HG02970 (cell line): ENCODE data around the gene UQCC2.
A peak's percentile ranks its signal among the peaks of the same experiment; 100 is the strongest.

Experiments
- ATAC-seq: cut with Tn5 transposase; IDR thresholded peaks from one replicate; pipeline ENCODE4 v1.9.1; 2021; ENCODE audit warnings: mild to moderate bottlenecking, moderate library complexity, moderate number of reproducible peaks; ENCODE audit not compliant: unreplicated experiment, low FRiP score

Gene UQCC2

GRCh38 chr6:33711140-33712129, at the start of gene UQCC2:
UQCC2 (minus strand) TSS chr6:33711700; CDS start chr6:33711686, 14 bp downstream.
- peak; percentile 92 for ATAC-seq

GRCh38 chr6:33759887-33760629, 48.6 kb upstream of the UQCC2 start:
- ATAC-seq, result no peak

- ATAC-seq, result no peak
Measured at GRCh38 chr6:33758815-33759216, 47.3 kb upstream of the UQCC2 start.

DNA sequence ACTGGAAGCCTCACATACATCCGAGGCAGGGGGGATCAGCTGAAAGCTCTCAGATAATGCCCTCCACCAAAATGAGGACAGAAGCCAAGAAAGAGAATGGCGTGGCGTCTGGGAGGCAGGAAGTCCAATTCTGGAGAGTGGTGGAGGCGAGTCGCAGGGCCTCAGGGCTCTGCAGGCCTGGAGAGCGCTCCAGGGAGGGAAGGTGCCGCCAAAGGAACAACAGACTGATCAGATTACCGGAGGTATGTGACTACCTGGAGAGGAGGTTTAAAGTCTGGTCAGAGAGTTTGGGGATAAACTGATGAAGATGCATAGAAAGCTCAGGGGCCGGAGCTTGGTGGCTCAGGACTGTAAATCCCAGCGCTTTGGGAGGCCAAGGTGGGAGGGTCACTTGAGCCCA, 46.4 kb upstream of the UQCC2 start:
- no peak for ATAC-seq

- no peak for ATAC-seq
Measured at GRCh38 chr6:33757113-33757512, 45.6 kb upstream of the UQCC2 start.

DNA sequence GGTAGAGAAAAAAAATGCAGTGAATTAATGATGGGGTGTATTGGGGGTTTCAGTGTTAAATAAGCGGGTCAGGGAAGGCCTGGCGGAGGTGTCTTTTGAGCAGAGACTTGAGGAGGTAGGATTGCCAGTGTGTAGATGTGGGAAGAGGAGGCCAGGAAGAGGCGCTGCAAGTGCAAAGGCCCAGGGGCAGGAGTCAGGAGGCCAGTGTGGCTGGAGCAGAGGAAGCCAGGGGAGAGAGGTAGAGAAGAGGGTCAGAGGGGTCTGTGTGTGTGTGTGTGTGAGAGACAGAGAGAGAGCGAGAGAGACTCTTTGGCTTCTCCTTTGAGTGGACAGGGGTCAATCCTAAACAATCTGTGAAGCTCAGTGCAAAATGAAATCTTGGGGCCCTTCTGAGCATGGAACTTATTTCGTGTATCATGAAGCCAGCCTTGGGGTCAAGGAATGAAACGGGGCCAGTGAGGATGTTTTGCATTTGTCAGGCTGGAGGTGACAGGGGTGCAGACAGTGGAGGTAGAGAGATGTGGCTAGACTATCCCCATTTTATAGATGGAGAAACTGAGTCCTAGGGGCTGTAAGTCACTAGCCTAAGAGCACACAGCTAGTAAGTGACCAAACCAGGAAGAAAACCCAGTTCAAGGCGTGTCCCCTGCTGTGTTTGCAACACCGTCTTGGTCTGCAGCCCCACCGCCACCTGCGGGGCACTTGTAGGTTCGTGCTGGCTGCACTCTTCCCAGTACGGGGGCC, 44.9 kb upstream of the UQCC2 start:
- ATAC-seq, result no peak

DNA sequence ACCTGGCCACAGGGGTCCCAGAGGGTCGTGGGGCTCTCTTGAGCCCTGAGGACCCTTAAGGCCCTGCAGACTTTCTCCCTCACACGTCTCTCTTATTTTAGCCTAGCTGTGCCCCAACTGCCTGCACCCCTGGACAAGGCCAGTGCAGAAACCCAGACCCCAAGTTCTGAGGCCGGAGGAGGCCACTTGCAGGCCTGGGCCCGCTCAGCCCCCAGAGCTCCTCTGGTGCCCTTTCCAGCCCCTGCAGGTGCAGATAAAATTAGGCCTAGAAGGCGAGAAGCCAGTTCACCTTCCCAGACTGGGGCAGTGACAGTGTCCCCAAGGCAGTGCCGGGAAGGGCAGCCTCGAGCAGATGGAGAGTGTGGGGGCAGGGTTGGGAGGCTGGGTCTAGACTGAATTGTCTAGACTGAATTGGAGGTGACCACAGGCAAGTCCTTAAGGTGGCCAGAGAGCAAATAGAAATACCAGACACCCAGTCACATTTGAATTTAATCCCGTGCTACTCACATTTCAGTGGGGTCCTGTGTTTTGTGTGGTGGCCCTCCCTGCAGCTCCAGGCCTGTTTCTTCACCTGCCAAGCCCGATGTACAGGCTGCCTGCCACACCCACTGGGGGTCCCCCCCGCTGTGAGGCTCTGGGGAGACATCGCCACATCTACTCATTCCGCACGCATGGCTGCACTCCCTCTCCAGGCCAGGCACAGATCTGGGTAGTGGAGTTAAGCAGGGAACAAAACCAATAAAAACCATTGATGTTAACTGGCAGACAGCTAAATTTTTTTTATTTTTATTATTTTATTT, 43.8 kb upstream of the UQCC2 start:
- ATAC-seq, result no peak

- no peak for ATAC-seq
Measured at GRCh38 chr6:33754222-33754621, 42.7 kb upstream of the UQCC2 start.

DNA sequence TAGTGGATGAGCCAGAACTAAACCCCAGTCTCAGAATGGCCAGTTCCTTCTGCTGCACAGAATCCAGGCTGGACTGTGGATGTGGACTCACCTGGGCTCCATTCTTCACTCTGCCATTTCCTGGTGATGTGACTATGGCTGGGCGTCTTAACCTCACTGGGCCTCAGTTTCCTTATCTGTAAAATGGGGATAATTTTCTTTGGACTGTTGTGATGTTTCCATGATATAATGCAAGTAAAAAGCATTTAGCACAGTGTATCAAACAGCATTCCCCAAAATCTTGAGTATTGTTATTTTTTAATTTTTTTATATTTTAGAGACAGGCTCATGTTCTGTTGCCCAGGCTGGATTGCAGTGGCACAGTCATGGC, 41.1 kb upstream of the UQCC2 start:
- no peak for ATAC-seq

DNA sequence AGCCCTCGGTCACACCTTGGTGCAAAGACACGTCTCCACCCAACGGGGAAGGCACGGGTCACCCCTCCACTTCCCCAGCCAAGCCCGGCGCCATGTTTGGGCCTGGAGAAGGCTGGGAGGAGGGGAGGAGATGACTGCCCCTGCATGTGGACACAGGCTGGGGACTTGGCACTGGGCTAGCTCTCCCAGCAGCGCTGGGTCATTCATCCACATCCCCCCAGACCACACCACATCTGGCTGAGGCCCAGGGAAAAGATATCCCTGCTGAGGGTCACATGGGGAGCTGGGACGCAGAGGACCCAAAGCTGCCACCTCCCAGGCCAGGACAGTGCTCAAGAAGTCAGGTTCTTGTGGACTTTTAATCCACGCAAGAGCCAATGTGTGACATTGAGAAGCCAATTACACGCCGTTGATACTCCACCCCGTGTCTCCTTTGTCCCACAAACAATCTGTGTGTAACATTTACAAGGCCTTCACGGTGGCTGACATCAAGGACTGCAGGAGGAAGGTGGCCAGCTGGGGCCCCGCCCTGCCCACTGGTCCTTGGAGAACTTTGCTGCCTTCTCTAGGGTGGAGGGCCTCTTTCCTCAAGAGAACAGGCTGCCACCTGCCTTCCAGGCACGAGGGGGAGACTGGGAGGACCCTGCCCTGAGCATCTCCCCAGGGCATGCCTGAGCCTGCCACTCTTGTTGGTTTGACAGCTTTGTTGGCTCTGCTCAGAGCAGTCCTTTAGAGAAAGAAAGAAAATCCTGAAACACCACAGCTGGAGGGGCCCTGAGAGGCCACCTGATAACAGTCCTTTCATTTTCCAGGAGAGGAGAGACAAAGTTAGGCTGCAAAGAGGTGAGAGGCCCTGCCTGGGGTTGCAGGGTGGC, 40.5 kb upstream of the UQCC2 start:
- ATAC-seq, result no peak

- ATAC-seq, result no peak
Measured at GRCh38 chr6:33750244-33750991, 38.9 kb upstream of the UQCC2 start.

GRCh38 chr6:33749401-33749800, 37.9 kb upstream of the UQCC2 start:
- no peak for ATAC-seq

DNA sequence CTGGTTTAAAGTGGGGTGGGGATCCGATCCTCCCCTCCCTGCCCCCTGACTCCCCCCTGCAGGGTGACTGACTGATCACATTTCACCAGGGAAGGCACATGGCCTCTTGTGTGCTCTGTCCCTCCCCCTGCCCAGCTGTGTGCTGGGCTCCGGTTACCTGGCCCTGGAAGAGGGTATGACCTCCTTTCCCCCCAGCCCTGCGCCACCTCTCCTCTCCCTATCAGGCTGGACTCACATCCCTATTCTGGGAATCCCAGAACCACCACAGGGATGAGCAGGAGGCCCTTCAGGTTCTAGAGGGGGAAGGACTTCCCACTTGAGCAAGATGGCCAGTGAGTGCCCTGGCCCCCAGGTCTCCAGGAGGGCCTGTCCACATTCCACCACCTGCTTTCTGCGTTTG, 37.3 kb upstream of the UQCC2 start:
- no peak for ATAC-seq

GRCh38 chr6:33747823-33748222, 36.3 kb upstream of the UQCC2 start:
- no peak for ATAC-seq

- ATAC-seq, result no peak
Measured at GRCh38 chr6:33746651-33747100, 35.2 kb upstream of the UQCC2 start, which contains the start of gene IP6K3. IP6K3 (minus strand) TSS chr6:33746905; CDS start chr6:33735476, 11,429 bp downstream.

DNA sequence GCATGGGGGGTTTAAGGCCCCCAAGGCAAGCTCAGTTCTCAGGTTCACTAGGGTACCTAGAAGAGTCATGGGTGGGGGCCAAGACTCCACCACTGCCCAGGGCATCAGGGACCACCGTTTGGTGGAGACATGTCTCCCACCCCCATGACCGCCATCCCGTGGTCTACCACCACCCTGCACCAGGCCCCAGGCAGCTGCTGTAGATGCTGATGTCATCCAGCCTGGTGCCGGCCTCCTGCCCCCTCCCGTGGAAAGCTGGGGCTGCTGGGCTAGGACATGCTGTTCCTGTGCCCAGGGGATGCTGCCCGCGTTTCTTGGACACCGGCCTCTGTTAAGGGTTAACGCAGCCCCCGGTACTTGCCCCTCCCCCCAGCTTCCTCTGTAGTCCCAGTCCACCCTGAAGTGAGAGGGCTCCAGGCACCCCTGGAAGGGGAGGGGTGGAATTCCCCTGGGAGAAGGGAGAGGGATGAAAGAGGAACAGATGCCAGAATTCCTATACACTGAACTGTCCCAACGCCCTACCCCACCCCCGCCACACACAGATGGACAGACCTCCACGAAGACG, 34.6 kb upstream of the UQCC2 start:
- ATAC-seq, result no peak

DNA sequence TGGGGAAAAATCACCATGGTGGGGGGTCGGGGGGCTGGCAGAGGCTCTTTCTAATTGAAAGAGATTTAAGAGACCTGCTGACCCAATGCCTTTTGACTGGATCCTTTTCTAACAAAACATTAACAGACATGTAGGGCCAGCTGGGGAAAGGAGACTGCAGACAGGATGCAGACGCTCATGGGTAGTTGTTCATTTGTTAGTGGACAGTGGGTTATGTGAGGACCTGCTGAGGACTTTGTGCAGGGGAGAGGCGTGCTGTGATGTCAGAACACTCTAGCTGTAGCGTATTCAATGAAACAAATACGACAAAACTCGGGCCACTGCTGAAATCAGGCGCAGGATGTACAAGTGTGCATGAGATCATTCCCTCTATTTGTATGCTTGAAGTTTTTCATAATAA, 34.0 kb upstream of the UQCC2 start:
- no peak for ATAC-seq
